RPMI8226 (cell line): ENCODE data around the gene UBE2Q1.

Experiments
- DNase-seq: peaks from one replicate; pipeline ENCODE4 v3.0.0-alpha.2; 2015

Gene UBE2Q1

GRCh38 chr1:154501423-154502065, 56.9 kb downstream of the UBE2Q1 start:
- DNase-seq: no peak

GRCh38 chr1:154500533-154500932, 57.9 kb downstream of the UBE2Q1 start:
- no peak for DNase-seq

- DNase-seq: no peak
Measured at GRCh38 chr1:154499446-154499845, 59.0 kb downstream of the UBE2Q1 start.
